ENCODE data around the gene TFAP2A.

- TF ChIP-seq CTCF (IDR thresholded peaks at IDR 0.05; ENCODE audit: insufficient read depth, low read length, poor library complexity, severe bottlenecking) (no peak), EZH2phosphoT487 (conservative IDR thresholded peaks at IDR 0.05; ENCODE audit: low read length) (no peak)
Measured at GRCh38 chr6:10413850-10414738, 780 bp downstream of the TFAP2A start.

Data from SU-DHL-6 (cell line).